ENCODE results near the gene IRS1. TPM values are rescaled to one million over a fixed set of nuclear protein-coding genes. Genes with fewer than 3 reads are reported as not detected.

The IRS1 gene
- 10 to 100 TPM in 4 of 5 donors, 1 to 10 TPM in 1; 8.4 to 26.8 (median 15.6) TPM for total RNA-seq
- 10 to 100 TPM in 1 of 3 donors, 1 to 10 TPM in 2; 2.1 to 11.0 (median 5.0) TPM for polyA plus RNA-seq
- long read RNA-seq, donor 1, full-length matches to known transcripts: 10 of 10 reads
- long read RNA-seq, donor 1, partial matches to known transcripts: 0 of 10 reads
- long read RNA-seq, donor 1, other reads (novel, unspliced or antisense): 0 of 10 reads
- long read RNA-seq, donor 2, full-length matches to known transcripts: 10 of 10 reads
- long read RNA-seq, donor 2, partial matches to known transcripts: 0 of 10 reads
- long read RNA-seq, donor 2, other reads (novel, unspliced or antisense): 0 of 10 reads
- long read RNA-seq, donor 3, full-length matches to known transcripts: 7 of 7 reads
- long read RNA-seq, donor 3, partial matches to known transcripts: 0 of 7 reads
- long read RNA-seq, donor 3, other reads (novel, unspliced or antisense): 0 of 7 reads
- long read RNA-seq, donor 4, full-length matches to known transcripts: 2 of 2 reads
- long read RNA-seq, donor 4, partial matches to known transcripts: 0 of 2 reads
- long read RNA-seq, donor 4, other reads (novel, unspliced or antisense): 0 of 2 reads
- long read RNA-seq, donor 5, full-length matches to known transcripts: 21 of 21 reads
- long read RNA-seq, donor 5, partial matches to known transcripts: 0 of 21 reads
- long read RNA-seq, donor 5, other reads (novel, unspliced or antisense): 0 of 21 reads
- long read RNA-seq, donor 6: 0 reads
- long read RNA-seq, donor 7, full-length matches to known transcripts: 19 of 19 reads
- long read RNA-seq, donor 7, partial matches to known transcripts: 0 of 19 reads
- long read RNA-seq, donor 7, other reads (novel, unspliced or antisense): 0 of 19 reads
- long read RNA-seq, donor 8, full-length matches to known transcripts: 6 of 6 reads
- long read RNA-seq, donor 8, partial matches to known transcripts: 0 of 6 reads
- long read RNA-seq, donor 8, other reads (novel, unspliced or antisense): 0 of 6 reads
- long read RNA-seq, donor 9, full-length matches to known transcripts: 16 of 16 reads
- long read RNA-seq, donor 9, partial matches to known transcripts: 0 of 16 reads
- long read RNA-seq, donor 9, other reads (novel, unspliced or antisense): 0 of 16 reads
- long read RNA-seq, donor 10, full-length matches to known transcripts: 3 of 3 reads
- long read RNA-seq, donor 10, partial matches to known transcripts: 0 of 3 reads
- long read RNA-seq, donor 10, other reads (novel, unspliced or antisense): 0 of 3 reads

- H3K27me3 ChIP-seq: peaks cover 0 to 38% (median 0%) of the 10 kb centered on the region in 3 donors
- peak within 1 kb of the TSS; percentile 62 to 94 (median 82) for H3K4me3 ChIP-seq
- WGBS, 5 donors: 0 to 1% (median 1%) methylated on average over 47 to 82 of the region's 82 CpGs
- DNase-seq: peak; percentile 75 to 95
- H3K4me1 ChIP-seq: peaks cover 55 to 72% (median 68%) of the 10 kb centered on the region in 4 donors
- H3K36me3 ChIP-seq: peaks cover 0 to 8% (median 0%) of the 10 kb centered on the region in 4 donors
- TF ChIP-seq POLR2A (IDR thresholded peaks at IDR 0.05) (no peak), POLR2AphosphoS5 (IDR thresholded peaks at IDR 0.05) (peak; percentile 17 to 51 (median 37)), EP300 (IDR thresholded peaks at IDR 0.05) (no peak)
- TF ChIP-seq, protein P1, sequence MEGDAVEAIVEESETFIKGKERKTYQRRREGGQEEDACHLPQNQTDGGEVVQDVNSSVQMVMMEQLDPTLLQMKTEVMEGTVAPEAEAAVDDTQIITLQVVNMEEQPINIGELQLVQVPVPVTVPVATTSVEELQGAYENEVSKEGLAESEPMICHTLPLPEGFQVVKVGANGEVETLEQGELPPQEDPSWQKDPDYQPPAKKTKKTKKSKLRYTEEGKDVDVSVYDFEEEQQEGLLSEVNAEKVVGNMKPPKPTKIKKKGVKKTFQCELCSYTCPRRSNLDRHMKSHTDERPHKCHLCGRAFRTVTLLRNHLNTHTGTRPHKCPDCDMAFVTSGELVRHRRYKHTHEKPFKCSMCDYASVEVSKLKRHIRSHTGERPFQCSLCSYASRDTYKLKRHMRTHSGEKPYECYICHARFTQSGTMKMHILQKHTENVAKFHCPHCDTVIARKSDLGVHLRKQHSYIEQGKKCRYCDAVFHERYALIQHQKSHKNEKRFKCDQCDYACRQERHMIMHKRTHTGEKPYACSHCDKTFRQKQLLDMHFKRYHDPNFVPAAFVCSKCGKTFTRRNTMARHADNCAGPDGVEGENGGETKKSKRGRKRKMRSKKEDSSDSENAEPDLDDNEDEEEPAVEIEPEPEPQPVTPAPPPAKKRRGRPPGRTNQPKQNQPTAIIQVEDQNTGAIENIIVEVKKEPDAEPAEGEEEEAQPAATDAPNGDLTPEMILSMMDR (IDR thresholded peaks at IDR 0.05): peak in 2 of 7 experiments; percentile 42 to 64
- intact Hi-C loops (cut with DNase I; ENCODE audit: low total_unique reads): loop anchor here (10.0 kb wide), 1 partner anchor 585 kb away; no protein-coding TSS in a partner anchor
- peak within 1 kb of the TSS; percentile 93 to 96 (median 96) for H3K27ac ChIP-seq
- no peaks in the 10 kb centered on the region for H3K9me3 ChIP-seq
Observed at GRCh38 chr2:226799211-226799975, at the start of gene IRS1. Gene IRS1 (minus strand): TSS chr2:226799820. CDS start chr2:226798738, 1,082 bp downstream.

DNA sequence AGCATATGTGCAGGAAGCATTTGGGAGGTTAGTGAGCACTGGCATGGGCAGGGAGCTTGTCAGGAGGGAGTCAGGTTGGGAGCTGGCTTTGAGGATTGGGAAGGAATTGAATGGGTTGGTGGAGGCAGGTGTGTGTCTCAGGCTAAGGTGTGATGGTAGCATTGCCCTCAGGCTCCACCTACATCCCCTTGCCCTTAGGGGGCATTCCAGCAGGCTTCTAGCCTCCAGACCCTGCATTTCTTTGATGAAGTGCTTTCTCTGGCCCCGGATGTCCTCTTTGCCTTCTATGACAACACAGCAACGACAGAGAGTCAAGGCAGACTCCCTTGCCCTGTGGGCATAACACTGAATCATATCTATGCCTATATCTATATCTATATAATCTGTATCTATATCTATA lies 49.7 kb upstream of the IRS1 start:
- TF ChIP-seq EP300 (IDR thresholded peaks at IDR 0.05): no peak
- H3K4me3 ChIP-seq: no peak overlapping the region
- no peaks in the 10 kb centered on the region for H3K9me3 ChIP-seq
- 85 to 98% (median 92%) methylated on average over 2 of the region's 2 CpGs for WGBS, 5 donors
- no peaks in the 10 kb centered on the region for H3K27me3 ChIP-seq
- intact Hi-C loops (cut with DNase I; ENCODE audit: low total_unique reads): no loop called here
- H3K36me3 ChIP-seq: no peaks in the 10 kb centered on the region
- H3K27ac ChIP-seq: no peak overlapping the region
- H3K4me1 ChIP-seq: peaks cover 0 to 7% (median 3%) of the 10 kb centered on the region in 4 donors
- no peak for DNase-seq

- Histone ChIP-seq H3K27me3 (no peaks in the 10 kb centered on the region), H3K4me3 (no peak overlapping the region), H3K4me1 (peaks cover 0 to 7% (median 3%) of the 10 kb centered on the region in 4 donors), H3K9me3 (no peaks in the 10 kb centered on the region), H3K36me3 (no peaks in the 10 kb centered on the region), H3K27ac (no peak overlapping the region)
- TF ChIP-seq POLR2A (IDR thresholded peaks at IDR 0.05) (no peak), POLR2AphosphoS5 (IDR thresholded peaks at IDR 0.05) (no peak), EP300 (IDR thresholded peaks at IDR 0.05) (no peak)
- TF ChIP-seq, protein P1 (IDR thresholded peaks at IDR 0.05): no peak
- WGBS, 5 donors: 73 to 86% (median 81%) methylated on average over 2 of the region's 2 CpGs
- intact Hi-C loops (cut with DNase I; ENCODE audit: low total_unique reads): no loop called here
- DNase-seq: no peak
Observed at GRCh38 chr2:226847511-226847910, 47.9 kb upstream of the IRS1 start.

- no peak overlapping the region for H3K27ac ChIP-seq
- H3K27me3 ChIP-seq: no peaks in the 10 kb centered on the region
- H3K4me1 ChIP-seq: peaks cover 0 to 7% (median 3%) of the 10 kb centered on the region in 4 donors
- no peak overlapping the region for H3K4me3 ChIP-seq
- intact Hi-C loops (cut with DNase I; ENCODE audit: low total_unique reads): no loop called here
- TF ChIP-seq, protein P1 (IDR thresholded peaks at IDR 0.05): no peak
- no peak for TF ChIP-seq POLR2AphosphoS5 (IDR thresholded peaks at IDR 0.05)
- no peak for TF ChIP-seq POLR2A (IDR thresholded peaks at IDR 0.05)
- no peak for TF ChIP-seq EP300 (IDR thresholded peaks at IDR 0.05)
- no peak for DNase-seq
- no peaks in the 10 kb centered on the region for H3K36me3 ChIP-seq
- H3K9me3 ChIP-seq: no peaks in the 10 kb centered on the region
- 59 to 87% (median 78%) methylated on average over 1 of the region's 1 CpG for whole genome bisulfite sequencing, 5 donors
Observed at GRCh38 chr2:226847090-226847489, 47.5 kb upstream of the IRS1 start.

All from stomach (tissue), 19 donors.